ENCODE measurements around the gene IL4R. TPM values are rescaled to one million over a fixed set of nuclear protein-coding genes. Genes with fewer than 3 reads are reported as not detected.

Gene IL4R
- total RNA-seq, 1 donor from 2014 or later, result 12.3 TPM

DNA sequence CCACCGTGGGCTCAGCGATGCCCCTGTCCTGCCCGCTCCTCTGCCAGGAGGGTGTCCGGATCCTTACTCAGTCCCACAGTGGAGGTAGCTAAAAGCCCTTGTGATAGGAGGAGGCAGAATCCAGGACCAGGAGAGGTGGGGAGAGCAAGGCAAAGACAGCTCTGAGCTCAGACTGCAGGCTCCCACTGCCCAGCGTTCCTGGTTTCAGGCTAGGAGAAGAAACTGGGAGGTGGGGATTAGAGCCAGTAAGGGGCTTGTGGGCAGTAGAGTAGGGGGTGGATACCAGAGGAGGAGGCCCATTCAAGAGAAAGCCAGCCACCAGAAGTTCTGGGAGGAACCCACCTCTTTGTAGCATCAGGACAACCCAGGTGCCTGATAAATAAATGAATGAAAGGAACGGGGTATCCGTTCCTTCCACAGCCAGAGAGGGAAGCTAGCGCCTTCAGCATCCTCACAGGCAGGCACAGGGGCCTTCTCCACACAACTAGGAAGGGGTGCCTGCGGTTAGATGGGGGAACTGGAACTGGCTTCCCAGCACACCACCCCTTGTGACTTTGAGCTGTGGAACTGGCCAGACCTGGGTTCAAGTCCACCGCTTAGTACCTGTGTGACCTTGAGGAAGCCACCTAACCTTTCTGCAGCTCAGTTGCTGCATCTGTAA, 90.5 kb downstream of the IL4R start:
- no peaks in the 10 kb centered on the region for H3K4me1 Mint-ChIP-seq (ENCODE audit: unreplicated experiment)
- no peaks in the 10 kb centered on the region for H3K9me3 Mint-ChIP-seq
- H3K27ac Mint-ChIP-seq, result no peak overlapping the region
- peaks cover 32% of the 10 kb centered on the region for H3K27me3 Mint-ChIP-seq
- TF ChIP-seq CTCF (conservative IDR thresholded peaks at IDR 0.05), result no peak
- DNase-seq (ENCODE audit: extremely low spot score, unreplicated experiment), result no peak
- H3K4me3 Mint-ChIP-seq, result no peak overlapping the region
- no peaks in the 10 kb centered on the region for H3K36me3 Mint-ChIP-seq

- no peak for DNase-seq (ENCODE audit: extremely low spot score, unreplicated experiment)
- Mint-ChIP-seq H3K27ac (no peak overlapping the region), H3K4me3 (no peak overlapping the region), H3K9me3 (no peaks in the 10 kb centered on the region), H3K36me3 (no peaks in the 10 kb centered on the region), H3K27me3 (peaks cover 29% of the 10 kb centered on the region), H3K4me1 (ENCODE audit: unreplicated experiment) (no peaks in the 10 kb centered on the region)
- no peak for TF ChIP-seq CTCF (conservative IDR thresholded peaks at IDR 0.05)
Observed at GRCh38 chr16:27405546-27406451, 92.0 kb downstream of the IL4R start.

DNA sequence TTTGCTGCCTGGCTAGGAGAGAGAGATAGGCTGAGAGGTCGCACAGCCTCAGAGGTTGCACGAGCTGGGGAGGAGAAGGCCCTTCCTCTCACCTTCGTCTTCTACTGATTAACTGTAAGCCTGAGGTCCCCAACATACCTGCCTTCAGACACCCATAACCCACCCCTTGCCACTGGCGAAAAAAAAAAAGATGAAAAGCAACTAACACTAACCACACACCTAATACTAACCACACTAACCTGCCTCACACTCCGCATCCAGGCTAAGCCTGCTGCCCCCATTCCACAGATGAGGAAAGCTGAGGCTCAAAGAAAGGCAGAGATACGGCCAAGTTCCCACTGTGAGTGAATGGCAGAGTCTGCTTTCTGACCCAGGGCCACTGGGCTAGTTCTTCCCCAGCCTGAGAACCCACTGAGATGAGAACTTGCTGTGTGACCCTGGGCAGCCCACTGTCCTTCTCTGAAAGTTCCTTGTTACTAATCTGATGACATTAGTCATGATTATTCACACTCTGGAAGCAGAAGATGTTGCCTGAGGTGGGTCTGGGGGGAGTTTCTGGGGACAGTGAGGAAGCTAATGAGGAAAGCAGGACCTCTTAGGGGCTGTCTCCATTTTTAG, 92.8 kb downstream of the IL4R start:
- H3K4me3 Mint-ChIP-seq, result no peak overlapping the region
- H3K4me1 Mint-ChIP-seq (ENCODE audit: unreplicated experiment), result no peaks in the 10 kb centered on the region
- H3K36me3 Mint-ChIP-seq, result no peaks in the 10 kb centered on the region
- no peak for TF ChIP-seq CTCF (conservative IDR thresholded peaks at IDR 0.05)
- no peak overlapping the region for H3K27ac Mint-ChIP-seq
- H3K27me3 Mint-ChIP-seq, result peaks cover 24% of the 10 kb centered on the region
- DNase-seq (ENCODE audit: extremely low spot score, unreplicated experiment), result no peak
- no peaks in the 10 kb centered on the region for H3K9me3 Mint-ChIP-seq

DNA sequence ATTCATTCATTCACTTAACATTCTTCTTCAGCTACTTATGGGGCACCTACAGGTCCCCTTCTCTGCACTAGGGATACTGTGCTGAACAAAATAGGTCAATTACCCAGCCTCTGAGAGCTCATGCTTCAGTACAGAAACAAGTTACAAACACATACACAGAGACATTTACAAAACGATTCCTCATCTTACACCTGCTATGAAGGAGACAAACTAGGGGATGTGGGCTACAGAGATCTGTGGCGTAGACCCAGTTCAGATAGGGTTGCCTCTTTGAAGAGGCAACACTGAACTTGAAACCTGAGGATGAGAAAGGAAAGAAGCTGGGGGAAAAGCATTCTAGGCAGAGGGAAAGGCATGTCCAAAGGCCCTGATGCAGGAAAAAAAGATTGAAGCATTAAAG, 93.4 kb downstream of the IL4R start:
- Mint-ChIP-seq H3K36me3 (no peaks in the 10 kb centered on the region), H3K4me1 (ENCODE audit: unreplicated experiment) (no peaks in the 10 kb centered on the region), H3K27me3 (peaks cover 25% of the 10 kb centered on the region), H3K27ac (no peak overlapping the region), H3K4me3 (no peak overlapping the region), H3K9me3 (no peaks in the 10 kb centered on the region)
- no peak for DNase-seq (ENCODE audit: extremely low spot score, unreplicated experiment)
- TF ChIP-seq CTCF (conservative IDR thresholded peaks at IDR 0.05), result no peak

DNA sequence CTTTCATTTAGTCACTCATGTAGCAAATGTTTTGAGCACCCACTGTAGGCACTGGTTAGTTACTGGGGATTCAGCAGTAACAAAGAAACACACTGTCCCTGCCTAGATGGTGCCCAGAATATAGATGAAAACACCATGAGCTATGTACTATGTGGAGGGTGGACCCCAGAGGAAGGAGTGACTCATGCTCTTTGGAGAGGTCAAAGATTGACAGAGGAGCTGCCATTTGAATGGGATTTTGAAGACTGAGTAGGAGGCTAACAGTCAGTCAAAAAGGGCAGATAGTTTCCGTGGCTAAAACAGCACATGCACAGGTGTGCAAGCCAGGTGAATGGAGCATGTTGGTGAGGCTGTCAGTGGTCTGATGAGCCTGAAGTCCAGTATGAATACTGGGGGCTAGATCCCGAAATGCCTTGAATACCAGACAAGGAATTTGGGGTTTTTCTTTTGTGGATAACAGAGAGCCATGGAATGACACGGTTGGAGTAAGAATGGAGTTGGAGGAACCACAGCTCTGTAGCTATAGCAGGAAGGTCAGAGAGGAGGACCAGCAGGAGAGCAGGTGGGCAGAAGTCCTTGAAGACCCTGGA, 94.3 kb downstream of the IL4R start:
- TF ChIP-seq CTCF (conservative IDR thresholded peaks at IDR 0.05), result no peak

More for the DNA sequence above, 94.3 kb downstream of the IL4R start:
- Mint-ChIP-seq H3K27ac (no peak overlapping the region), H3K4me1 (ENCODE audit: unreplicated experiment) (no peaks in the 10 kb centered on the region), H3K36me3 (no peaks in the 10 kb centered on the region), H3K27me3 (peaks cover 17% of the 10 kb centered on the region), H3K9me3 (no peaks in the 10 kb centered on the region), H3K4me3 (no peak overlapping the region)
- no peak for DNase-seq (ENCODE audit: extremely low spot score, unreplicated experiment)

Measured in type B pancreatic cell (in vitro differentiated cells).